HEK293 (cell line): ENCODE measurements around the gene TET2.

ENCODE experiments used
- CTCF ChIA-PET: fragments of 350-600 bp; formaldehyde crosslinking; extraction: SDS; loops from one replicate; lab custom pipeline; 2021; ENCODE audit warnings: antibody characterized with exemption; lab: Yijun Ruan, JAX
- POLR2A ChIA-PET: fragments of 300-600 bp; formaldehyde crosslinking; extraction: SDS; loops from one replicate; lab custom pipeline; 2020; ENCODE audit warnings: antibody characterized with exemption, inconsistent platforms; lab: Yijun Ruan, JAX
- H3K27ac ChIP-seq: fragments of 200-500 bp; sonication (Bioruptor generic); 2 replicates; pipeline ENCODE4 v1.5.1; 2014; ENCODE audit warnings: low read depth, low read length, control low read depth, inconsistent platforms; ENCODE audit errors: extremely low read depth
- H3K36me3 ChIP-seq, 2 experiments: fragments of 200-500 bp in 1 of 2; sonication (Bioruptor generic) in 1 of 2; 1 replicate in 1 of 2; 2 replicates in 1 of 2; pipeline ENCODE4 v1.5.1; 2014 to 2017; ENCODE audit warnings: inconsistent platforms in 2 of 2, low read length in 2 of 2; ENCODE audit not compliant: control insufficient read depth in 2 of 2, insufficient read depth in 1 of 2
- H3K4me1 ChIP-seq: fragments of 200-500 bp; sonication (Bioruptor generic); 2 replicates; pipeline ENCODE4 v1.5.1; 2014; ENCODE audit warnings: mild to moderate bottlenecking, low read length, inconsistent platforms; ENCODE audit not compliant: control insufficient read depth, insufficient read depth
- H3K4me3 ChIP-seq: 2 replicates; pipeline ENCODE4 v1.5.1; 2011; ENCODE audit warnings: low read depth, mild to moderate bottlenecking, control low read depth, low read length, moderate library complexity
- H3K9me3 ChIP-seq: fragments of 200-500 bp; sonication (Bioruptor generic); 2 replicates; pipeline ENCODE4 v1.5.1; 2014; ENCODE audit warnings: low read depth, low read length, inconsistent platforms; ENCODE audit not compliant: control insufficient read depth, insufficient read depth
- GFI1B ChIP-seq: fragments of 450-650 bp; formaldehyde crosslinking; IDR thresholded peaks from 2 replicates; pipeline ENCODE4 v1.5.1; 2016; ENCODE audit warnings: missing biosample characterization, missing genetic modification characterization
- PATZ1 ChIP-seq: fragments of 450-650 bp; formaldehyde crosslinking; IDR thresholded peaks from 2 replicates; pipeline ENCODE4 v1.5.1; 2016; ENCODE audit warnings: missing biosample characterization, missing genetic modification characterization
- PBX3 ChIP-seq: sonication (generic); formaldehyde crosslinking; IDR thresholded peaks from 2 replicates; pipeline ENCODE4 v1.8.1; 2022; ENCODE audit warnings: mild to moderate bottlenecking, moderate library complexity, missing genetic modification reagents
- PRDM1 ChIP-seq: fragments of 450-650 bp; formaldehyde crosslinking; IDR thresholded peaks from 2 replicates; pipeline ENCODE4; 2016; ENCODE audit warnings: missing biosample characterization, missing genetic modification characterization
- SALL2 ChIP-seq: fragments of 450-650 bp; formaldehyde crosslinking; IDR thresholded peaks from 2 replicates; pipeline ENCODE4 v1.5.0; 2017; ENCODE audit warnings: missing biosample characterization, mild to moderate bottlenecking, missing genetic modification characterization, borderline replicate concordance
- ZBTB7A ChIP-seq: fragments of 450-650 bp; formaldehyde crosslinking; IDR thresholded peaks from 2 replicates; pipeline ENCODE4 v1.5.1; 2016; ENCODE audit warnings: low read depth, missing biosample characterization, missing genetic modification characterization
- ZFP41 ChIP-seq: fragments of 450-650 bp; formaldehyde crosslinking; IDR thresholded peaks from 2 replicates; pipeline ENCODE4 v1.5.1; 2016; ENCODE audit warnings: missing biosample characterization, missing genetic modification characterization, borderline replicate concordance
- ZNF140 ChIP-seq: fragments of 450-650 bp; formaldehyde crosslinking; IDR thresholded peaks from 2 replicates; pipeline ENCODE4 v1.5.1; 2016; ENCODE audit warnings: missing biosample characterization, missing genetic modification characterization
- ZNF488 ChIP-seq: fragments of 450-650 bp; formaldehyde crosslinking; IDR thresholded peaks from 2 replicates; pipeline ENCODE4 v1.5.1; 2016; ENCODE audit warnings: missing biosample characterization, missing genetic modification characterization
- ZNF510 ChIP-seq: fragments of 450-650 bp; formaldehyde crosslinking; IDR thresholded peaks from 2 replicates; pipeline ENCODE4 v1.5.1; 2018; ENCODE audit warnings: mild to moderate bottlenecking, missing genetic modification characterization, missing biosample characterization; ENCODE audit not compliant: insufficient replicate concordance
- ZNF580 ChIP-seq: fragments of 450-650 bp; formaldehyde crosslinking; IDR thresholded peaks from 2 replicates; pipeline ENCODE4 v1.5.1; 2016; ENCODE audit warnings: missing biosample characterization, missing genetic modification characterization
- ZNF585B ChIP-seq: fragments of 450-650 bp; formaldehyde crosslinking; IDR thresholded peaks from 2 replicates; pipeline ENCODE4 v1.5.1; 2016; ENCODE audit warnings: missing biosample characterization, missing genetic modification characterization
- ZNF621 ChIP-seq: fragments of 450-650 bp; formaldehyde crosslinking; IDR thresholded peaks from 2 replicates; pipeline ENCODE4 v1.5.1; 2017; ENCODE audit warnings: missing biosample characterization, missing genetic modification characterization
- ZNF629 ChIP-seq: fragments of 450-650 bp; formaldehyde crosslinking; IDR thresholded peaks from 2 replicates; pipeline ENCODE4 v1.5.1; 2017; ENCODE audit warnings: missing biosample characterization, missing genetic modification characterization
- ZNF777 ChIP-seq: fragments of 450-650 bp; formaldehyde crosslinking; IDR thresholded peaks from 2 replicates; pipeline ENCODE4 v1.5.1; 2017; ENCODE audit warnings: missing biosample characterization, missing genetic modification characterization, borderline replicate concordance
- ZNF792 ChIP-seq: fragments of 450-650 bp; formaldehyde crosslinking; IDR thresholded peaks from 2 replicates; pipeline ENCODE4 v1.5.1; 2016; ENCODE audit warnings: missing biosample characterization, missing genetic modification characterization

Gene TET2

GRCh38 chr4:105210916-105211315, 64.2 kb downstream of the TET2 start:
- ChIA-PET CTCF (no interaction called here), POLR2A (no interaction called here)
- TF ChIP-seq SALL2 (tag by site-specific recombination) (no peak), ZNF510 (tag by site-specific recombination) (no peak)

GRCh38 chr4:105215609-105216313, 69.1 kb downstream of the TET2 start:
- ChIA-PET POLR2A (no interaction called here), CTCF (no interaction called here)
- TF ChIP-seq ZNF585B (tag by site-specific recombination) = no peak
- TF ChIP-seq ZFP41 (tag by site-specific recombination) = no peak
- TF ChIP-seq ZNF140 (tag by site-specific recombination) = no peak
- TF ChIP-seq ZBTB7A (tag by site-specific recombination) = no peak
- TF ChIP-seq GFI1B (tag by site-specific recombination) = no peak
- no peak overlapping the region for H3K4me3 ChIP-seq
- H3K36me3 ChIP-seq = no peaks in the 10 kb centered on the region
- H3K27ac ChIP-seq = no peak overlapping the region
- H3K9me3 ChIP-seq = no peaks in the 10 kb centered on the region
- 0 out of 2 replicates have a peak, but pooled peaks cover 2% of the 10 kb centered on the region for H3K4me1 ChIP-seq

More at GRCh38 chr4:105210916-105211315, 64.2 kb downstream of the TET2 start:
- H3K4me1 ChIP-seq = 0 out of 2 replicates have a peak, but pooled peaks cover 2% of the 10 kb centered on the region
- no peak overlapping the region for H3K4me3 ChIP-seq
- no peaks in the 10 kb centered on the region for H3K9me3 ChIP-seq
- H3K36me3 ChIP-seq = no peaks in the 10 kb centered on the region
- H3K27ac ChIP-seq = no peak overlapping the region

- CTCF ChIA-PET = no interaction called here
- no peak overlapping the region for H3K27ac ChIP-seq
- POLR2A ChIA-PET = no interaction called here
- H3K36me3 ChIP-seq = no peaks in the 10 kb centered on the region
- no peaks in the 10 kb centered on the region for H3K9me3 ChIP-seq
- no peak overlapping the region for H3K4me3 ChIP-seq
- H3K4me1 ChIP-seq = no peaks in the 10 kb centered on the region
- no peak for TF ChIP-seq PATZ1 (tag by site-specific recombination)
- no peak for TF ChIP-seq PBX3
- TF ChIP-seq ZNF792 (tag by site-specific recombination) = no peak
- TF ChIP-seq ZNF621 = no peak
- no peak for TF ChIP-seq ZNF777 (tag by site-specific recombination)
- no peak for TF ChIP-seq ZNF580 (tag by site-specific recombination)
- no peak for TF ChIP-seq ZNF629 (tag by site-specific recombination)
- no peak for TF ChIP-seq ZNF488 (tag by site-specific recombination)
- no peak for TF ChIP-seq PRDM1 (tag by site-specific recombination)
Observed at GRCh38 chr4:105225500-105225899, 78.8 kb downstream of the TET2 start.
